ENCODE measurements around the gene MED13.
"Not testable (repeated sequence)": the region's sequence is repeated elsewhere in the genome, so short reads cannot be mapped to it uniquely, and the experiment has no call there.

Gene MED13

GRCh38 chr17:62085511-62086408 is 20.7 kb upstream of the MED13 start:
- no peak for DNase-seq

- DNase-seq: no peak
These were observed 19.5 kb upstream of the MED13 start for GRCh38 chr17:62084585-62084984.

GRCh38 chr17:62083651-62084050 is 18.6 kb upstream of the MED13 start:
- DNase-seq: no peak

GRCh38 chr17:62080647-62081046 is 15.6 kb upstream of the MED13 start:
- no peak for DNase-seq

GRCh38 chr17:62078009-62078408 is 12.9 kb upstream of the MED13 start:
- no peak for DNase-seq

GRCh38 chr17:62076864-62077788 is 12.0 kb upstream of the MED13 start:
- no peak for DNase-seq

- no peak for DNase-seq
These were observed 10.3 kb upstream of the MED13 start for GRCh38 chr17:62075308-62075815.

GRCh38 chr17:62073993-62074392 is 8.9 kb upstream of the MED13 start:
- no peak for DNase-seq

GRCh38 chr17:62072855-62073254 is 7.8 kb upstream of the MED13 start:
- not testable (repeated sequence) for DNase-seq

- no peak for DNase-seq
These were observed 5.8 kb upstream of the MED13 start for GRCh38 chr17:62070900-62071299.

GRCh38 chr17:62067165-62068145 is 2.4 kb upstream of the MED13 start:
- no peak for DNase-seq

GRCh38 chr17:62065611-62066468 is 762 bp upstream of the MED13 start:
- peak; percentile 98 for DNase-seq

GRCh38 chr17:62064029-62064790 is 868 bp downstream of the MED13 start:
- no peak for DNase-seq

GRCh38 chr17:62062944-62063343 is 2.1 kb downstream of the MED13 start:
- no peak for DNase-seq

- no peak for DNase-seq
These were observed 2.8 kb downstream of the MED13 start for GRCh38 chr17:62062302-62062701.

- DNase-seq: no peak
These were observed 5.7 kb downstream of the MED13 start for GRCh38 chr17:62059414-62059813.

GRCh38 chr17:62058611-62059010 is 6.5 kb downstream of the MED13 start:
- no peak for DNase-seq

- no peak for DNase-seq
These were observed 7.4 kb downstream of the MED13 start for GRCh38 chr17:62057696-62058095.

GRCh38 chr17:62052765-62053338 is 12.2 kb downstream of the MED13 start:
- no peak for DNase-seq

GRCh38 chr17:62051053-62051452 is 14.0 kb downstream of the MED13 start:
- no peak for DNase-seq
